Neural cell (in vitro differentiated cells): Measurements from ENCODE around the gene POLK. TPM values are rescaled to one million over a fixed set of nuclear protein-coding genes. Genes with fewer than 3 reads are reported as not detected.

Experiments
- H2AFZ ChIP-seq: fragments of 200-600, 300-800 bp; sonication (generic), shearing (Covaris generic); 2 replicates; pipeline ENCODE4 v1.6.0; 2014; ENCODE audit warnings: low read depth, mild to moderate bottlenecking, antibody characterized with exemption, low read length, moderate library complexity
- H3F3A ChIP-seq: fragments of 200-600 bp; shearing (Covaris generic); 2 replicates; pipeline ENCODE4 v1.6.1; 2016; ENCODE audit warnings: mild to moderate bottlenecking, moderate library complexity, mixed read lengths, antibody characterized with exemption, low read length; ENCODE audit not compliant: insufficient read depth, poor library complexity, severe bottlenecking
- H3K27ac ChIP-seq: fragments of 200-600, 300-800 bp; sonication (generic), shearing (Covaris generic); 2 replicates; pipeline ENCODE4 v1.5.1; 2014; ENCODE audit warnings: mild to moderate bottlenecking, low read length, moderate library complexity
- H3K27me3 ChIP-seq: fragments of 300-800, 200-600 bp; sonication (generic), shearing (Covaris generic); 2 replicates; pipeline ENCODE4 v1.6.0; 2014; ENCODE audit warnings: mild to moderate bottlenecking, low read depth, low read length, moderate library complexity; ENCODE audit not compliant: insufficient read depth
- H3K36me3 ChIP-seq: fragments of 300-800, 200-600 bp; sonication (generic), shearing (Covaris generic); 2 replicates; pipeline ENCODE4 v1.5.1; 2014; ENCODE audit warnings: mild to moderate bottlenecking, antibody characterized with exemption, low read length, moderate library complexity; ENCODE audit not compliant: insufficient read depth
- H3K4me2 ChIP-seq: fragments of 300-800, 200-600 bp; sonication (generic), shearing (Covaris generic); 2 replicates; pipeline ENCODE4 v1.6.0; 2014; ENCODE audit warnings: mild to moderate bottlenecking, low read length
- H3K4me3 ChIP-seq: fragments of 300-800, 200-600 bp; sonication (generic), shearing (Covaris generic); 2 replicates; pipeline ENCODE4 v1.5.1; 2014; ENCODE audit warnings: mild to moderate bottlenecking, low read length, moderate library complexity
- H3K79me2 ChIP-seq: fragments of 200-600 bp; shearing (Covaris generic); replicated peaks from 2 replicates; pipeline ENCODE4 v1.6.0; 2014; ENCODE audit warnings: mild to moderate bottlenecking, low read length, moderate library complexity; ENCODE audit not compliant: insufficient read depth
- H3K9ac ChIP-seq: fragments of 300-800, 200-600 bp; sonication (generic), shearing (Covaris generic); 2 replicates; pipeline ENCODE4 v1.6.1; 2016; ENCODE audit warnings: mild to moderate bottlenecking, low read length, mixed read lengths
- H3K9me2 ChIP-seq: fragments of 200-600 bp; shearing (Covaris generic); 2 replicates; pipeline ENCODE4 v1.6.1; 2016; ENCODE audit warnings: mild to moderate bottlenecking, low read length, mixed read lengths; ENCODE audit not compliant: insufficient read depth
- H3K9me3 ChIP-seq: fragments of 200-600, 300-800 bp; sonication (generic), shearing (Covaris generic); 2 replicates; pipeline ENCODE4 v1.6.1; 2016; ENCODE audit warnings: mild to moderate bottlenecking, mixed run types, low read length, moderate library complexity, mixed read lengths
- H4K20me1 ChIP-seq: fragments of 200-600 bp; shearing (Covaris generic); 2 replicates; pipeline ENCODE4 v1.6.1; 2016; ENCODE audit warnings: mild to moderate bottlenecking, mixed run types; ENCODE audit not compliant: insufficient read depth
- CTCF ChIP-seq: fragments of 450-650 bp; IDR thresholded peaks from 2 replicates; pipeline ENCODE4 v1.5.1; 2014; ENCODE audit warnings: antibody characterized with exemption, mild to moderate bottlenecking, moderate library complexity; ENCODE audit not compliant: poor library complexity, severe bottlenecking
- EP300 ChIP-seq: fragments of 450-650 bp; conservative IDR thresholded peaks from 2 replicates; pipeline ENCODE4 v1.6.1; 2014; ENCODE audit warnings: antibody characterized with exemption, mild to moderate bottlenecking, moderate library complexity; ENCODE audit not compliant: poor library complexity, severe bottlenecking
- EZH2 ChIP-seq: fragments of 200-600, 300-800 bp; shearing (Covaris generic), sonication (generic); IDR thresholded peaks from 2 replicates; pipeline ENCODE4 v1.6.1; 2014; ENCODE audit warnings: antibody characterized with exemption, low read length, borderline replicate concordance, mild to moderate bottlenecking; ENCODE audit not compliant: insufficient read depth, poor library complexity, severe bottlenecking
- MXI1 ChIP-seq: fragments of 450-650 bp; conservative IDR thresholded peaks from 2 replicates; pipeline ENCODE4 v1.6.1; 2014; ENCODE audit warnings: antibody characterized with exemption, mild to moderate bottlenecking; ENCODE audit not compliant: poor library complexity, severe bottlenecking
- POLR2AphosphoS5 ChIP-seq: IDR thresholded peaks from 2 replicates; pipeline ENCODE4 v1.6.1; 2012
- RAD21 ChIP-seq: fragments of 450-650 bp; conservative IDR thresholded peaks from 2 replicates; pipeline ENCODE4 v1.6.1; 2014; ENCODE audit warnings: antibody characterized with exemption, mild to moderate bottlenecking, moderate library complexity
- REST ChIP-seq: IDR thresholded peaks from 2 replicates; pipeline ENCODE4 v1.6.1; 2012; ENCODE audit warnings: borderline replicate concordance
- SMC3 ChIP-seq: fragments of 450-650 bp; conservative IDR thresholded peaks from 2 replicates; pipeline ENCODE4 v1.6.1; 2014; ENCODE audit warnings: antibody characterized with exemption, mild to moderate bottlenecking, moderate library complexity; ENCODE audit not compliant: poor library complexity
- TAF1 ChIP-seq: IDR thresholded peaks from 2 replicates; pipeline ENCODE4 v1.6.1; 2012; ENCODE audit warnings: low read depth
- polyA minus RNA-seq: library from RNA; depleted of rRNA, polyadenylated mRNA; stranded (reverse); fragments of >200 nt; gene quantifications from 2 replicates; pipeline ENCODE4 v1.2.3, GENCODE V29; 2014
- polyA plus RNA-seq: library from polyadenylated mRNA; depleted of rRNA; stranded (reverse); fragments of >200 nt; gene quantifications from 2 replicates; pipeline ENCODE4 v1.2.3, GENCODE V29; 2014

POLK gene
- polyA plus RNA-seq, result 29.0 and 36.4 TPM in 2 replicates
- 66.7 and 83.9 TPM in 2 replicates for polyA minus RNA-seq

- no peaks in the 10 kb centered on the region for H3K36me3 ChIP-seq
- H3K9me3 ChIP-seq, result no peaks in the 10 kb centered on the region
- peak within 1 kb of the TSS; percentile 82 for H3K4me2 ChIP-seq
- H4K20me1 ChIP-seq, result no peaks in the 10 kb centered on the region
- peak within 1 kb of the TSS; percentile 94 for H3K9ac ChIP-seq
- no peaks in the 10 kb centered on the region for H3K27me3 ChIP-seq
- H3K9me2 ChIP-seq, result no peaks in the 10 kb centered on the region
- H3K4me3 ChIP-seq, result peak within 1 kb of the TSS; percentile 87
- peaks cover 5% of the 10 kb centered on the region for H3F3A ChIP-seq
- peak within 1 kb of the TSS; percentile 88 for H2AFZ ChIP-seq
- peaks cover 79% of the 10 kb centered on the region for H3K79me2 ChIP-seq
- peak; percentile 84 for TF ChIP-seq REST
- TF ChIP-seq SMC3, result no peak
- TF ChIP-seq POLR2AphosphoS5, result peak; percentile 94
- TF ChIP-seq EP300, result peak; percentile 61
- no peak for TF ChIP-seq MXI1
- TF ChIP-seq TAF1, result peak; percentile 90
- TF ChIP-seq EZH2, result no peak
- peak; percentile 9 for TF ChIP-seq RAD21
- TF ChIP-seq CTCF, result no peak
- peak within 1 kb of the TSS; percentile 96 for H3K27ac ChIP-seq
Measured at GRCh38 chr5:75511435-75512382, at the start of gene POLK, which contains the start of gene CERT1. TSS of gene POLK (plus strand) at chr5:75511891. TSS of gene CERT1 (minus strand) at chr5:75511629. CDS start at chr5:75511207, 422 bp downstream.

- Histone ChIP-seq H3F3A (no peaks in the 10 kb centered on the region), H3K9me2 (no peaks in the 10 kb centered on the region), H3K4me2 (no peak overlapping the region), H3K27me3 (no peaks in the 10 kb centered on the region), H3K4me3 (no peak overlapping the region), H3K36me3 (peaks cover 3% of the 10 kb centered on the region), H3K79me2 (peaks cover 15% of the 10 kb centered on the region), H3K9ac (no peak overlapping the region), H4K20me1 (no peaks in the 10 kb centered on the region), H3K9me3 (no peaks in the 10 kb centered on the region), H2AFZ (no peak overlapping the region), H3K27ac (no peak overlapping the region)
- TF ChIP-seq REST (no peak), POLR2AphosphoS5 (no peak), EP300 (no peak), TAF1 (no peak), CTCF (no peak), RAD21 (no peak), SMC3 (no peak), EZH2 (no peak), MXI1 (no peak)
Measured at GRCh38 chr5:75463726-75464125, 48.0 kb upstream of the POLK start.
